H9 (cell line): Measurements from ENCODE around the gene CENPV. TPM values are rescaled to one million over a fixed set of nuclear protein-coding genes. Genes with fewer than 3 reads are reported as not detected.

Experiments
- DNase-seq: peaks from one replicate; pipeline ENCODE4 v3.0.0-alpha.2; 2017
- H2AFZ ChIP-seq: one replicate; pipeline ENCODE4 v1.6.1; 2013; ENCODE audit warnings: mild to moderate bottlenecking, low read length, control low read depth, moderate library complexity
- H2AK5ac ChIP-seq: 2 replicates; pipeline ENCODE4 v1.6.1; 2013; ENCODE audit warnings: low read length, control low read depth, mixed read lengths; ENCODE audit not compliant: insufficient read length
- H2BK120ac ChIP-seq: one replicate; pipeline ENCODE4 v1.6.1; 2013; ENCODE audit warnings: low read depth, mild to moderate bottlenecking, low read length, control low read depth, inconsistent platforms; ENCODE audit not compliant: poor library complexity, severe bottlenecking
- H2BK12ac ChIP-seq: 2 replicates; pipeline ENCODE4 v1.6.1; 2013; ENCODE audit warnings: low read length, control low read depth, mixed read lengths, low read depth; ENCODE audit not compliant: insufficient read length
- H2BK15ac ChIP-seq: 2 replicates; pipeline ENCODE4 v1.6.1; 2013; ENCODE audit warnings: low read depth, low read length, control low read depth
- H2BK20ac ChIP-seq: one replicate; pipeline ENCODE4 v1.6.1; 2013; ENCODE audit warnings: low read depth, mild to moderate bottlenecking, low read length, control low read depth, inconsistent platforms; ENCODE audit not compliant: poor library complexity, severe bottlenecking
- H2BK5ac ChIP-seq: 2 replicates; pipeline ENCODE4 v1.6.1; 2013; ENCODE audit warnings: low read length, control low read depth, mixed read lengths; ENCODE audit not compliant: insufficient read length
- H3K14ac ChIP-seq: 2 replicates; pipeline ENCODE4 v1.6.1; 2013; ENCODE audit warnings: low read length, control low read depth; ENCODE audit not compliant: insufficient read depth
- H3K18ac ChIP-seq: 2 replicates; pipeline ENCODE4 v1.6.1; 2013; ENCODE audit warnings: low read depth, mild to moderate bottlenecking, mixed read lengths, low read length, control low read depth; ENCODE audit not compliant: insufficient read length
- H3K23ac ChIP-seq: 2 replicates; pipeline ENCODE4 v1.6.1; 2013; ENCODE audit warnings: low read length, control low read depth, mixed read lengths, low read depth; ENCODE audit not compliant: insufficient read length
- H3K23me2 ChIP-seq: 2 replicates; pipeline ENCODE4 v1.6.1; 2013; ENCODE audit warnings: low read depth, mild to moderate bottlenecking, mixed read lengths, low read length, control low read depth; ENCODE audit not compliant: insufficient read length, poor library complexity, severe bottlenecking
- H3K27ac ChIP-seq: 2 replicates; pipeline ENCODE4 v1.5.1; 2013; ENCODE audit warnings: low read length, control low read depth, mixed read lengths, low read depth; ENCODE audit not compliant: insufficient read length
- H3K27me3 ChIP-seq: 2 replicates; pipeline ENCODE4 v1.6.1; 2013; ENCODE audit warnings: low read length, control low read depth, inconsistent platforms; ENCODE audit not compliant: insufficient read depth
- H3K4ac ChIP-seq: 2 replicates; pipeline ENCODE4 v1.6.1; 2013; ENCODE audit warnings: low read depth, mild to moderate bottlenecking, control low read depth, inconsistent platforms, low read length, moderate library complexity
- H3K4me1 ChIP-seq: 2 replicates; pipeline ENCODE4 v1.6.1; 2013; ENCODE audit warnings: low read length, control low read depth, inconsistent platforms; ENCODE audit not compliant: insufficient read depth
- H3K4me2 ChIP-seq: 2 replicates; pipeline ENCODE4 v1.6.1; 2013; ENCODE audit warnings: low read length, control low read depth, mixed read lengths; ENCODE audit not compliant: insufficient read length, insufficient read depth
- H3K56ac ChIP-seq: 2 replicates; pipeline ENCODE4 v1.6.1; 2013; ENCODE audit warnings: low read depth, mild to moderate bottlenecking, mixed read lengths, low read length, control low read depth; ENCODE audit not compliant: insufficient read length
- H3K79me1 ChIP-seq: 2 replicates; pipeline ENCODE4 v1.6.1; 2013; ENCODE audit warnings: low read depth, mild to moderate bottlenecking, moderate library complexity, low read length, control low read depth, inconsistent platforms; ENCODE audit not compliant: insufficient read depth, poor library complexity, severe bottlenecking
- H3K79me2 ChIP-seq: 2 replicates; pipeline ENCODE4 v1.6.1; 2013; ENCODE audit warnings: low read length, control low read depth, inconsistent platforms; ENCODE audit not compliant: insufficient read depth
- H3K9ac ChIP-seq: 2 replicates; pipeline ENCODE4 v1.6.1; 2013; ENCODE audit warnings: low read length, control low read depth, mixed read lengths; ENCODE audit not compliant: insufficient read length; ENCODE audit errors: extremely low read depth
- H3K9me3 ChIP-seq: one replicate; pipeline ENCODE4 v1.6.1; 2013; ENCODE audit warnings: low read depth, low read length, inconsistent platforms; ENCODE audit not compliant: control insufficient read depth
- H3T11ph ChIP-seq: one replicate; pipeline ENCODE4 v1.6.1; 2013; ENCODE audit warnings: mild to moderate bottlenecking, low read length, control low read depth, inconsistent platforms
- H4K20me1 ChIP-seq: one replicate; pipeline ENCODE4 v1.6.1; 2013; ENCODE audit not compliant: control insufficient read depth, insufficient read length, insufficient read depth
- H4K5ac ChIP-seq: 2 replicates; pipeline ENCODE4 v1.6.1; 2013; ENCODE audit warnings: low read depth, mild to moderate bottlenecking, mixed read lengths, low read length, control low read depth; ENCODE audit not compliant: insufficient read length
- H4K8ac ChIP-seq: replicated peaks from 2 replicates; pipeline ENCODE4 v1.6.1; 2013; ENCODE audit warnings: low read length, control low read depth, mixed read lengths, low read depth; ENCODE audit not compliant: insufficient read length
- H4K91ac ChIP-seq: 2 replicates; pipeline ENCODE4 v1.6.1; 2013; ENCODE audit warnings: low read depth, mild to moderate bottlenecking, moderate library complexity, mixed read lengths, low read length, control low read depth; ENCODE audit not compliant: insufficient read length
- H3K27ac Mint-ChIP-seq, 3 experiments: 2 replicates in 2 of 3; 3 replicates in 1 of 3; pipeline ENCODE4 v1.8.0; 2020 to 2021; ENCODE audit warnings: mixed read lengths in 3 of 3, mild to moderate bottlenecking in 1 of 3, moderate library complexity in 1 of 3
- H3K27me3 Mint-ChIP-seq: 2 replicates; pipeline ENCODE4 v1.8.0; 2021; ENCODE audit warnings: low read depth, mild to moderate bottlenecking, moderate library complexity, mixed read lengths
- H3K36me3 Mint-ChIP-seq, 3 experiments: 2 replicates in 2 of 3; 3 replicates in 1 of 3; pipeline ENCODE4 v1.8.0; 2020 to 2021; ENCODE audit warnings: low read depth in 3 of 3, mixed read lengths in 3 of 3; ENCODE audit not compliant: insufficient read depth in 1 of 3
- H3K4me1 Mint-ChIP-seq, 2 experiments: 2 replicates each; pipeline ENCODE4 v1.8.0; 2020; ENCODE audit warnings: mixed read lengths in 2 of 2
- H3K4me3 Mint-ChIP-seq, 2 experiments: 2 replicates in 1 of 2; 3 replicates in 1 of 2; pipeline ENCODE4 v1.8.0; 2020 to 2021; ENCODE audit warnings: mild to moderate bottlenecking in 2 of 2, mixed read lengths in 2 of 2, moderate library complexity in 1 of 2
- H3K9me3 Mint-ChIP-seq, 2 experiments: 2 replicates in 1 of 2; 3 replicates in 1 of 2; pipeline ENCODE4 v1.8.0; 2020; ENCODE audit warnings: mild to moderate bottlenecking in 2 of 2, mixed read lengths in 2 of 2, moderate library complexity in 1 of 2
- CTCF ChIP-seq: fragments of 200-600 bp; sonication (generic); conservative IDR thresholded peaks from 3 replicates; pipeline ENCODE4 v1.8.0; 2021; ENCODE audit warnings: antibody characterized with exemption, mild to moderate bottlenecking
- WGBS: extraction: QIAGEN DNeasy Blood & Tissue Kit; methylation state at CpG from one replicate; pipeline ENCODE4 v1.1.7; 2013; ENCODE audit warnings: missing lambda C conversion rate, low lambda C conversion rate, mixed read lengths; ENCODE audit not compliant: insufficient read length; ENCODE audit errors: extremely low coverage; 5-methylcytosine and 5-hydroxymethylcytosine counted together
- total RNA-seq: library from RNA; stranded (reverse); gene quantifications from 2 replicates; pipeline ENCODE4 v1.2.1, GENCODE V29; 2021

Gene CENPV
- total RNA-seq, 1 experiment from 2014 or later, result 200 TPM

- no peaks in the 10 kb centered on the region for H3K79me2 ChIP-seq
- H2BK120ac ChIP-seq, result no peak overlapping the region
- Mint-ChIP-seq H3K4me3 (no peak overlapping the region), H3K27me3 (no peaks in the 10 kb centered on the region), H3K4me1 (no peaks in the 10 kb centered on the region), H3K27ac (peak overlapping the region in 1 of 3 experiments; percentile 48; a peak in 1 of 7 replicates), H3K9me3 (no peaks in the 10 kb centered on the region), H3K36me3 (peaks cover 30 to 47% (median 38%) of the 10 kb centered on the region in 3 experiments; a peak in 6 of 7 replicates)
- no peaks in the 10 kb centered on the region for H3K4me1 ChIP-seq
- H3K9me3 ChIP-seq, result no peaks in the 10 kb centered on the region
- no peak overlapping the region for H3K14ac ChIP-seq
- no peak overlapping the region for H4K91ac ChIP-seq
- no peak overlapping the region for H3K4me2 ChIP-seq
- H4K5ac ChIP-seq, result no peak overlapping the region
- H3K27me3 ChIP-seq, result no peaks in the 10 kb centered on the region
- no peak for TF ChIP-seq CTCF
- no peaks in the 10 kb centered on the region for H3K23me2 ChIP-seq
- H3K56ac ChIP-seq, result no peak overlapping the region
- no peak overlapping the region for H2AFZ ChIP-seq
- H4K8ac ChIP-seq, result no peak overlapping the region
- H3K79me1 ChIP-seq, result no peaks in the 10 kb centered on the region
- no peak overlapping the region for H3T11ph ChIP-seq
- H3K27ac ChIP-seq, result no peak overlapping the region
- no CpG with 5 or more reads among the region's 4 CpGs for WGBS
- no peak overlapping the region for H3K4ac ChIP-seq
- no peak overlapping the region for H2BK15ac ChIP-seq
- no peak overlapping the region for H3K23ac ChIP-seq
- no peaks in the 10 kb centered on the region for H4K20me1 ChIP-seq
- no peak overlapping the region for H2BK12ac ChIP-seq
- H3K18ac ChIP-seq, result no peak overlapping the region
- no peak overlapping the region for H2BK5ac ChIP-seq
- no peak overlapping the region for H3K9ac ChIP-seq
- DNase-seq, result no peak
- H2BK20ac ChIP-seq, result no peak overlapping the region
- H2AK5ac ChIP-seq, result no peak overlapping the region
These were observed 10.3 kb downstream of the CENPV start for GRCh38 chr17:16342979-16343378.
